Measurements from ENCODE around the gene AKNA. TPM values are rescaled to one million over a fixed set of nuclear protein-coding genes. Genes with fewer than 3 reads are reported as not detected.

AKNA gene, protein sequence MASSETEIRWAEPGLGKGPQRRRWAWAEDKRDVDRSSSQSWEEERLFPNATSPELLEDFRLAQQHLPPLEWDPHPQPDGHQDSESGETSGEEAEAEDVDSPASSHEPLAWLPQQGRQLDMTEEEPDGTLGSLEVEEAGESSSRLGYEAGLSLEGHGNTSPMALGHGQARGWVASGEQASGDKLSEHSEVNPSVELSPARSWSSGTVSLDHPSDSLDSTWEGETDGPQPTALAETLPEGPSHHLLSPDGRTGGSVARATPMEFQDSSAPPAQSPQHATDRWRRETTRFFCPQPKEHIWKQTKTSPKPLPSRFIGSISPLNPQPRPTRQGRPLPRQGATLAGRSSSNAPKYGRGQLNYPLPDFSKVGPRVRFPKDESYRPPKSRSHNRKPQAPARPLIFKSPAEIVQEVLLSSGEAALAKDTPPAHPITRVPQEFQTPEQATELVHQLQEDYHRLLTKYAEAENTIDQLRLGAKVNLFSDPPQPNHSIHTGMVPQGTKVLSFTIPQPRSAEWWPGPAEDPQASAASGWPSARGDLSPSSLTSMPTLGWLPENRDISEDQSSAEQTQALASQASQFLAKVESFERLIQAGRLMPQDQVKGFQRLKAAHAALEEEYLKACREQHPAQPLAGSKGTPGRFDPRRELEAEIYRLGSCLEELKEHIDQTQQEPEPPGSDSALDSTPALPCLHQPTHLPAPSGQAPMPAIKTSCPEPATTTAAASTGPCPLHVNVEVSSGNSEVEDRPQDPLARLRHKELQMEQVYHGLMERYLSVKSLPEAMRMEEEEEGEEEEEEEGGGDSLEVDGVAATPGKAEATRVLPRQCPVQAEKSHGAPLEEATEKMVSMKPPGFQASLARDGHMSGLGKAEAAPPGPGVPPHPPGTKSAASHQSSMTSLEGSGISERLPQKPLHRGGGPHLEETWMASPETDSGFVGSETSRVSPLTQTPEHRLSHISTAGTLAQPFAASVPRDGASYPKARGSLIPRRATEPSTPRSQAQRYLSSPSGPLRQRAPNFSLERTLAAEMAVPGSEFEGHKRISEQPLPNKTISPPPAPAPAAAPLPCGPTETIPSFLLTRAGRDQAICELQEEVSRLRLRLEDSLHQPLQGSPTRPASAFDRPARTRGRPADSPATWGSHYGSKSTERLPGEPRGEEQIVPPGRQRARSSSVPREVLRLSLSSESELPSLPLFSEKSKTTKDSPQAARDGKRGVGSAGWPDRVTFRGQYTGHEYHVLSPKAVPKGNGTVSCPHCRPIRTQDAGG (N-terminal part only)
- 10 to 100 TPM; 10.5 to 27.1 (median 14.4) TPM for total RNA-seq

DNA sequence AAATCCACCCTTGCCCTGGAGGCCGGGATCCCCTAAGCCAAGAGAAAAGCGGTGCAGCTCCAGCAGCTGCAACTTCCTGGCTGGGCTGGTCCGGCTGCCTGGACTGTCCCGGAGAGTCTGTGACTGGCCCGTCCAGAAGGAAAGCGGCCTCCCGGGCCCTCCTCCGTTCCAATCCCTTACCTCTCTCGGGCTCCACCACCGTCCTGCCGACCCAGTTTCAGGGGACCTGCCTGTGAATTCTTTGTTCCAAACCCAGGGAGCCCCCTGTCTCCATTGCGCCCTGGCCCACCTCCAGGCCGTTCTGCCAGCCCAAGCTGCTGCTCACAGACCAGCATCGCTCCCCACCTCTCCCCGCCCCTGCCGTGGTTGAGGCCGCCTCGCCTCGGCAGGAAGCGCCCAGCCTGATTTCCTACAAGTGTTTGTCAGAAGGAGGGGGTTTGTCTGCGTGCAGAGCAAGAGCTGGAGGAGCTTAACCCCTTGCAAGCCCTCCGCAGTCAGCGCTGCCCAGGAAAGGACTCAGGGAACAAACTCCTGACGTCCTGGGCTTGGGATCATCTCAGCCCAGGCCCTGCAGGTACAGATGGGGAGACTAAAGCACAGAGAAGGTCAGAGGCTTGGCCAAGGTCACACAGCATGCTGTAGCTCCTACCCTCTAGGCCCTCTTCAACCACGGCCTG lies at the start of gene AKNA:
Gene AKNA (minus strand): TSS at position 303 of the 677 bp plus-strand sequence. CDS start 6,649 bp downstream, outside the sequence.
- Histone ChIP-seq H3K4me3 (peak within 1 kb of the TSS; percentile 56), H3K4me1 (peaks cover 86% of the 10 kb centered on the region), H3K9me3 (no peaks in the 10 kb centered on the region), H3K36me3 (no peaks in the 10 kb centered on the region), H3K27me3 (no peaks in the 10 kb centered on the region), H3K27ac (peak within 1 kb of the TSS; percentile 84)
- peak in 1 of 3 donors; percentile 17 for TF ChIP-seq POLR2AphosphoS5 (IDR thresholded peaks at IDR 0.05)
- peak; percentile 38 to 62 for TF ChIP-seq POLR2A (IDR thresholded peaks at IDR 0.05)
- TF ChIP-seq, protein P1, sequence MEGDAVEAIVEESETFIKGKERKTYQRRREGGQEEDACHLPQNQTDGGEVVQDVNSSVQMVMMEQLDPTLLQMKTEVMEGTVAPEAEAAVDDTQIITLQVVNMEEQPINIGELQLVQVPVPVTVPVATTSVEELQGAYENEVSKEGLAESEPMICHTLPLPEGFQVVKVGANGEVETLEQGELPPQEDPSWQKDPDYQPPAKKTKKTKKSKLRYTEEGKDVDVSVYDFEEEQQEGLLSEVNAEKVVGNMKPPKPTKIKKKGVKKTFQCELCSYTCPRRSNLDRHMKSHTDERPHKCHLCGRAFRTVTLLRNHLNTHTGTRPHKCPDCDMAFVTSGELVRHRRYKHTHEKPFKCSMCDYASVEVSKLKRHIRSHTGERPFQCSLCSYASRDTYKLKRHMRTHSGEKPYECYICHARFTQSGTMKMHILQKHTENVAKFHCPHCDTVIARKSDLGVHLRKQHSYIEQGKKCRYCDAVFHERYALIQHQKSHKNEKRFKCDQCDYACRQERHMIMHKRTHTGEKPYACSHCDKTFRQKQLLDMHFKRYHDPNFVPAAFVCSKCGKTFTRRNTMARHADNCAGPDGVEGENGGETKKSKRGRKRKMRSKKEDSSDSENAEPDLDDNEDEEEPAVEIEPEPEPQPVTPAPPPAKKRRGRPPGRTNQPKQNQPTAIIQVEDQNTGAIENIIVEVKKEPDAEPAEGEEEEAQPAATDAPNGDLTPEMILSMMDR (IDR thresholded peaks at IDR 0.05): no peak
- TF ChIP-seq EP300 (IDR thresholded peaks at IDR 0.05): no peak
- peak; percentile 88 to 92 for DNase-seq (ENCODE audit: low spot score in 2 of 2)
- 36% methylated on average over 23 of the region's 25 CpGs for WGBS

DNA sequence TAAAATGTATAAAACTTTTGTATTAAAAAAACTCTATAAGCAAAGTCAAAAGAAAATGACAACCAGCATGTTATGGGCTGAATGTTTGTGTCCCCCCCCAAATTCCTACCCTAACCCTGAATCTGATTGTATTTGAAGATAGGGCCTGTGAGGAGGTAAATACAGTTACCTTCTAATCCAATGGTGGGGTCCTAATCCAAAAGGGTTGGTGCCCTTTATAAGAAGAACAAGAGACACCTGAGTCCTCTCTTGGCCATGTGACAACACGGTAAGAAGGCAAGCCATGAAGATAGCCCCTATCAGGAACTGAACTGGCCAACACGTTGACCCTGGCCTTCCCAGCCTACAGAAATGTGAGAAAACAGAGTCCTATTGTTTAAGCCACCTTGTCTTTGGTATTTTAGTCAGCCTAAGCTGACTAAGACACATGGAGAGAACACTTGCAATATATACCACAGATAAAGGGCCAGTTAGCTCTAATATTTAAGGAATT lies 49.7 kb upstream of the AKNA start:
- Histone ChIP-seq H3K4me1 (no peaks in the 10 kb centered on the region), H3K9me3 (no peaks in the 10 kb centered on the region), H3K27me3 (no peaks in the 10 kb centered on the region), H3K27ac (no peak overlapping the region), H3K4me3 (no peak overlapping the region), H3K36me3 (no peaks in the 10 kb centered on the region)
- TF ChIP-seq, protein P1 (IDR thresholded peaks at IDR 0.05): no peak
- no peak for TF ChIP-seq POLR2AphosphoS5 (IDR thresholded peaks at IDR 0.05)
- no peak for TF ChIP-seq EP300 (IDR thresholded peaks at IDR 0.05)
- TF ChIP-seq POLR2A (IDR thresholded peaks at IDR 0.05): no peak
- no peak for DNase-seq (ENCODE audit: low spot score in 2 of 2)
- 91% methylated on average over 2 of the region's 2 CpGs for WGBS

DNA sequence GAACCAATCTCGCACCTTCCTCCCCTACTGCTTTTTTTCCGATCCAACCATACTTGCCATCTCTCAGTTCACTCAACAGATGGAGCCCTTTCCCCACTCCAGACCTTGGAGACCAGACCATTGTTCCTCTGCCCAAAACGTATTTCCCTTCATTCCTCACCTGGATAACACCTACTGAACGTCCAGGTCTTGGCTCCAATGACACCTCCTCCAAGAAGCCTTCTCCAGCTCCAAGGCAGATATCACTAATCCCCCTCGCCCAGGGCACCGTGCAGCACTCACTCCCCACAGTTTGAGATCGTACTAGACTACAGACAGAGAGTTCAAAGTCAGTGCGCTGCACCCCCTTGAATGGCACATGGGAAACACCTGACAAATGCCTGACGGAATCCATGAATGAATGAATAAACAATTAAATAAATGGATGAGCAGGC lies 47.1 kb upstream of the AKNA start:
- TF ChIP-seq, protein P1 (IDR thresholded peaks at IDR 0.05): peak in 1 of 2 donors; percentile 32
- TF ChIP-seq EP300 (IDR thresholded peaks at IDR 0.05): no peak
- no peaks in the 10 kb centered on the region for H3K9me3 ChIP-seq
- DNase-seq (ENCODE audit: low spot score in 2 of 2): no peak
- H3K4me1 ChIP-seq: no peaks in the 10 kb centered on the region
- H3K27me3 ChIP-seq: no peaks in the 10 kb centered on the region
- WGBS: 52% methylated on average over 9 of the region's 9 CpGs
- no peaks in the 10 kb centered on the region for H3K36me3 ChIP-seq
- no peak overlapping the region for H3K4me3 ChIP-seq
- no peak overlapping the region for H3K27ac ChIP-seq

DNA sequence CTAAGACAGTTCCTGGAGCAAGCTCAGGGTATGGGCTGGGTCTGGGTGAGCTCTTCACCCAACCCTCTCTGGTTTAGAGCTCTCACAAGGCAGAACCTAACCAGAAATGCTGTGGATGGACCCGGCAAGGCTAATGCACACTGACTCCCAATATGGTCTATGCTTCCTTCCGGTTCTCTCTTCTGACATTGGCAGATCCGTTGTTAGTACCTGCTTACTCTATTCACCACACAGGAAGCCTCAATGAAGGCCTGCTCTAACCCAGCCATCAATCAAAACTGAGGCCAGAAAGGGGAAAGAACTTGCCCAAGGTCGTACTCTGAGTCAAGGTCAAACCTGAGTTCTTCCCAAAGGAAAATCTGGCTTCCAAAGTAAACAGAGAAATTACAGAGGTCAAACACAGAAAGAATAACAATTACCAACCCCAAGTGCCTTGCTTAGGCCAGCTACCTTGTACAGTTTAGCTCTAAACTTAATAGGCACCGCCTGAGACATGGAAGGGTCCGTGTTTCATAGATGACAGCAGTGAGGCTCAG lies 46.0 kb upstream of the AKNA start:
- H3K27me3 ChIP-seq: no peaks in the 10 kb centered on the region
- WGBS: 65% methylated on average over 6 of the region's 6 CpGs

More for the DNA sequence above, 46.0 kb upstream of the AKNA start:
- no peak for TF ChIP-seq POLR2A (IDR thresholded peaks at IDR 0.05)
- TF ChIP-seq, protein P1 (IDR thresholded peaks at IDR 0.05): no peak
- no peak for TF ChIP-seq POLR2AphosphoS5 (IDR thresholded peaks at IDR 0.05)
- no peak for TF ChIP-seq EP300 (IDR thresholded peaks at IDR 0.05)
- Histone ChIP-seq H3K4me3 (no peak overlapping the region), H3K36me3 (no peaks in the 10 kb centered on the region), H3K27ac (no peak overlapping the region), H3K9me3 (no peaks in the 10 kb centered on the region), H3K4me1 (no peaks in the 10 kb centered on the region)
- DNase-seq (ENCODE audit: low spot score in 2 of 2): no peak
